CD4-positive, alpha-beta T cell treated with Interleukin-4 for 4 hours (primary cell): ENCODE measurements around the gene TLE5.
"Not testable (repeated sequence)": the region's sequence is repeated elsewhere in the genome, so short reads cannot be mapped to it uniquely, and the experiment has no call there.

Experiments used
- DNase-seq: peaks from one replicate; pipeline ENCODE4 v3.0.0-alpha.2; 2020

TLE5 gene

DNA sequence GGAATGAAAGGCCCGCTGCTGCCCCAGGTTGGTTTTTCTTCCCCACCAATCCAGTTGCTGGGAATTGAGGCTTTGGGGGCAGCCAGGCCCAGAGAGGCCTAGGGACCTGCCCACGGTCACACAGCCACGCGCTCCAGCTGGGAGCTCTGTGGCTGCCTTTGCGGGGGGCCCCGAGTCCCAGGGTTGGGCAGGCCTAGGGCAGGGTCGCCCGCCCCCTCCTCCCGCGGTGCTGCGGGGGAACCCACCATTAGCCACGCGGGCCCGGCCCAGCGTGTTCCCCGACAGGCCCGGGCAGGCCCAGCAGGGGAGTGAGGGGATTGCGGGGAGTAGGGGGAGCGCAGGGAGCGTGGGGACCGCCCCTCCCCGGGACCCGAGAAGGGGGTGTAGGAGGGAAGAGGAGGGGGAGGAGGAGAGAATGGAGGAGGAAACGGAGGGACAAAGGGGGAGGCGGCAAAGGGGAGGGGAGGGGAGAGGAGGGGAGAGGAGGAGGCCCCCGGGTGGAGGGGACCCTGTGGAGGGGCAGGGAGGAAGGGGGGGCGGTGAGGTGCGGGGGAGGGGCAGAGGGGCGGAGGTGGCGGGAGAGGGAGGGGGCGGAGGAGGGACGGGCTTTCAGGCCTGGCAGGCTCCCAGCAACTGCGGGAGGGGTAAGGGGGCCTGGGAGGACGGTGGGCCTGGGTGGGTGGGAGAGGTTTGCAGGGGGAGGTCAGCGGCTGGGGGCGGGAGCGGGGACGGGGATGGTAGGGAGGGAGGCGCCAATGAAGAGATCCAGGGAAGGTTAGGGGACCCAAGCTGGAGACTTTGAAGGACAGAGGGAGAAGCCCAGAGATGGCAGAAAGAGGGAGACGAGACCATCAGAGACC, 20.3 kb downstream of the TLE5 start:
- no peak for DNase-seq

DNA sequence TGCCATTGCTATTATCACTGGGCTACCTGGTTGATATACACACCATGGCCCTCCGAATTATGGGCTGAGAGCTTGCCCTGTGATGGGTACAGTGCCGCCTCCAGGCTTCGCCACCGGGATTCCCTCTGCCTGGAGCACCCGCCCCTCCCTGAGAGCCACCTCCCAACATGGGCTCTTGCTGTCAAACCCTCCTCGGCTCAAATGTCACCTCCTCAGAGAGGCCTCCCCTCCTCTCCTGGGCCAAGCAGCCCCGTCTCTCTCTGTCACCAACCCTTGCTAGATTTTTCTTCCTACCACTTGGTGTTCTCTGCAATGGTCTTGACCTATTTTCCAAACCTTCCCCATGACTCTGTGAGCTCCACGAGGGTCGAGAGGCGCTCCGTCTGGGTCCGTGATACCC, 21.0 kb downstream of the TLE5 start:
- DNase-seq = no peak

DNA sequence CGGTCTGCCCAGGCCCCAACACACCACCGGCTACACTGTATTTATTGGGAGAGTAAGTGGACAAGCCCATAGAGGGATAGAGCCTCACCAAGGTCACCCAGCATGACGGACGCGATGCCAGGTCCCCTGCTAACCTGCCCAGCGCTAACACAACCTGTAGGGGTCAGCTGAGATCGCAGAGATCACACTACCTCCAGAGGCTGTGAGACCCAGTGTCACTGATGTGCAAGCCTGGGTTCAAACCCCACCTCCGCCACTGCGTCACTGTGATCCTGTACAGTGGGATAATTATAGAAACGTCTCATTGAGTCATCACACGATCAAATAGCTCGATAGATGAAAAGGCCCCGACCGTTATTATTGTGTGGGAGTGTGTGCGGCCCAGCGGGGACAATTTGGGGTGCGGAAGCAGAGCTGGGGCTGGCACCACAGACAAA, 22.6 kb downstream of the TLE5 start:
- DNase-seq = no peak

DNA sequence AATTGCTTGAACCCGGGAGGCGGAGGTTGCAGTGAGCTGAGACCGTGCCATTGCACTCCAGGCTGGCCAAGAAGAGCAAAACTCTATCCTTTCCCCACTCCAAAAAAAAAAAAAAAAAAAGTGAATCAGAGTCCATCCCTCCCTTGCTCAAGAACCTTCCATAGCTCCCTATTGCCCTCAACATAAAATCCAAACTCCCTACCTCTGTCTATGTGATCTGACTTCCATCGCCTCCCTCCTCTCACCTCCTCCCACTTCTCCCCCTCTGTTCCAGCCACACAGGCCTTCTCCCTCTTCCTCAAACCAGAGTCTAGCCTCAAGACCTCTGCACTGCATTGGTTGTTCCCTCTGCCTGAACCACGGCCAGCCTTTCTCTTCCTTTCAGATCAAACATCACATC, 23.2 kb downstream of the TLE5 start:
- no peak for DNase-seq

DNA sequence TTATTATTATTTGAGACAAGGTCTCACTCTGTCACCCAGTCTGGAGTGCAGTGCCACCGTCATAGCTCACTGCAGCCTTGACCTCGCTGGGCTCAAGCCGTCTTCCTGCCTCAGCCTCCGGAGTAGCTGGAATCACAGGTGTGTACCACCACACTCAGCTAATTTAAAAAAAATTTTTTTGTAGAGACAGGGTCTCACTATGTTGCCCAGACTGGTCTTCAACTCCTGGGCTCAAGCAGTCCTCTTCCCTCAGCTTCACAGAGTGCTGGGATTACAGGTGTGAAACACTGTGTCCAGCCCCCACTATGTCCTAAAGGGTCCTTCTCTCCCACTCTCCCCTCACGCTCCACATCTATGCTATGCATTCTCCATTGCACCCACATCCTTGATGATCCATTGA, 24.1 kb downstream of the TLE5 start:
- no peak for DNase-seq

DNA sequence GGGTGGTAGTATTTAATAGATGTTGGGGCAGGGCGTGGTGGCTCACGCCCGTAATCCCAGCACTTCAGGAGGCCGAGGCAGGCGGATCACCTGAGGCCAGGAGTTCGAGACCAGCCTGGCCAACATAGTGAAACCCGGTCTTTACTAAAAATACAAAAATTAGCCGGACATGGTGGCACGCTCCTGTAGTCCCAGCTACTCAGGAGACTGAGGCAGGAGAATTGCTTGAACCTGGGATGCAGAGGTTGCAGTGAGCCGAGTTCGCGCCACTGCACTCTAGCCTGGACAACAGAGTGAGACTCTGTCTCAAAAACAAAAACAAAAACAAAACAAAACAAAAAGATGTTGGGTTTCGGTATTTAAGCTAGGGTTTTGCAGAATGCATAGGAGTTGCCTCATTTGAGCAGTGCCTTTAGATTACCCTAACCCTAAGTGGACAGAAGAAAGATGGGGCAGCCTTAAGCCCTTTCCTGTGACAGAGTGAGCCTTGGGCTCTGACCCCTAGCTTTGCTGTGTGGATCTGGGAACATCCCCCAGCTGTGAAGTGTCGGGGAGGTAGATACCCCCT, 25.2 kb downstream of the TLE5 start:
- DNase-seq = not testable (repeated sequence)

DNA sequence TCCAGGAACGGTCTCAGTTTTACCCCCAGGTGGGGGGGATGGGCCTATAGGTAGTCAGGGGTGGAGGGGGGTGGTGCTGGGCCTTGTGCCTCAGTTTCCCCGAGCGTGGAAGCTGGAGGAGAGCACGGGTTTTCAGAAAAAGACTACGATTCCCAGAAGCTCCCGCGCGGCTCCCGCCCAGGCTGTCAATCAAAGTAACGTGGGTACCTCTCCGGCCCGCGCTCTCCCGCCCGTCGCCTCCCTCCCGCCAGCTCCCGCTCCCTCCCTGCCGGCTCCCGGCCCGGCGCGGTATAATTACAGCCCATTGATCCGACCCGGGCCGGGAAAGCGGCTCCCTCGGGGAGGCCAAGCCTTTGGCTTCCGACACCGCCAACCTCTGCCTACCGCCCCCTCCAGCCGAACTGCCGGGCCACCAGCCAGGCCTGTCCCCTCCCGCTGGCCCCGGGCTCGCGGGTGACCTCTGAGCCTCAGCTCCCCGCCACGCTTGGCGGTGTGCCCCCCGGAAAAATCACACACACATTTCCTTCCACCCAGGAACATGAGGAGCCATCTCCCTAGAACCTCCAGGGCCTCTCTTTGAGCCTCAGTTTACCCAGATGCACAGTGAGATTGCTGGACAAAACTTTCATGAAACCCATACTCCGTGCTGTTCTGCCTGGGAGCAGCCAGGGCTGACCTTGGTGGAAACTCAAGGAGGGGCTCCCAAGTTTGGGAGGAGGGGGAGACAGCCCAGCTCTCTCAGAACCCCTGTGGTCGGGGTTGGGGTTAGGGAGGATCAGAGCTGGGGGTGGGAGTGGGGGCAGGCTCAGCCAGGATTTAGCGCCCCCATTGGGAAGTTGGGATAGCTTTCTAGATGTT, 25.9 kb downstream of the TLE5 start:
- peak; percentile 70 for DNase-seq

DNA sequence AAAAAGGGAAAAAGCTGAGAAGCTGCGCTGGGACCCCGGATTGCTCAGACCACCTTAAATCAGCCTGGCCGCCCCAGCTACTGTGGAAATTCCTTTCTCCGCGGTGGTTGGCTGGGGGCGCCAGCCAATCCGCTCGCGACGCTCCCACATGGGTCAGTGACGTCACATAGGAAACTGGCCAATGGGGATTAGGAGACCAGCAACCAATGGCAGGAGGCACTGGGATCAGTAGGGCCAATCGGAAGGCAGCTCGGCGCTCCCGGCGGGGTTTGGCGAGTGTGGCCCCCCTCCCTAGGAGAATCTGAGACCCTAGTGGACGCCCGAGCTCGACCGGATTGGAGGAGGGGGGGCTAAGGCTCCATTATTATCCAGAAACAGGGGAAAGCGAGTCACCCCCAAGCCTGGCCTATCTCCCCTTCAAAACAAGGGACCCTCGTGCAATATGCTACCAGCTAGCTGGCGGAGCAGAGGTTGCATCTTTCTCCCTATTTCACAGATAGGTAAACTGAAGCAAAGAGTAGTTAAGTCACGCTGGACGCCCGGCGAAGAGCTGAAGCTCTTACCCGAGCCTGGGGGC, 26.7 kb downstream of the TLE5 start:
- DNase-seq = peak; percentile 99

DNA sequence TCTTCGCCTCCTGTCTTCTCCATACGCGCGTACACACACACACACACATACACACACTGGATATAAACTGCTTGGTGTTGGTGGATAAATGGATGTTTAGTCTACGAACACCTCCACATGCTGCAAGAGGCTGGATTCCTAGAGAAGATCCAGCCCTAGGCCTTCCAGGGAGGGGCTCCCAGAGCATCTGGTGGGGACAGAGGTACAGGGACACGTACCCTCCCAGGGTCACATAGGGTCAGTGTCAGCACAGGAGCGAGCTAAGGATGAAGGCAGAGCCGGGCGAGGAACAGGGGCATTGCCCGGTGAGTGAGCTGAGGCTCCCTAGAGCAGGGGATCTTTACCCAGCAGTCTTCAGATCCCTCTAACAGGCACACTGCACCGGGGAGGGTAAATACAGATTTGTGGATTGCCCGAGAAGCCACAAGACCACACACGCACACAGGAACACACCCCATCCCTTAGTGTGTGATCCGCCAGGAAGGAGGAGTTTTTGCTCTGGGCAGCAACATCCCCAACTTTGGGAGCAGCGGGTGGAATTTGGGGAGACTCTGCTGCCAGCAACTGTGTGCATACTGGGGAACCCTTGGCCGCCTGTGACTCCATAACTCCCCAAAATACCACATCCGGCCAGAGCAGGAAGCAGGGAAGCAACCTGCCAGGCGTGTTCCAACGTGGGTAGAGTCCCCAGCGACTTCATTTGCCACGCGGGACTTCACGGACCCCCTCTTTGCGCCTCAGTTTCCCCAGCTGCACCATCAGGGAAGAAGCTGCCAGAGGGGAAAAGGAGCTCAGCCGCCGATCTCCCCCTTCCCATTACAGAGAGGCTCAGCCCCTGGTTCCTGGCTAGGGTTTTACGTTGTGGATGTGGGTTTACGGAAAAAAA, 27.4 kb downstream of the TLE5 start:
- peak; percentile 29 for DNase-seq

DNA sequence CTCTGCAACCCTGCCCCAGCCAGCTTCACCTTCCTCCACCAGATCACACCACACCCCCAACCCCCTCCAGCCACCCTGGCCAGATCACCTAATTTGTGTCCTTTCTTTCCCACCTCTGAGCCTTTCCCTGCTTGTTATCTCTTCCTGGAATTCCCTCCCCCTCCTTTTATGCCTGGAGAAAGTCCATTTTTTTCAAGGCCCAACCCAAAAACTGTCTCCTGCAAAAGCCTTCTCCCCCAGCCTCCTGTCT, 28.0 kb downstream of the TLE5 start:
- no peak for DNase-seq

DNA sequence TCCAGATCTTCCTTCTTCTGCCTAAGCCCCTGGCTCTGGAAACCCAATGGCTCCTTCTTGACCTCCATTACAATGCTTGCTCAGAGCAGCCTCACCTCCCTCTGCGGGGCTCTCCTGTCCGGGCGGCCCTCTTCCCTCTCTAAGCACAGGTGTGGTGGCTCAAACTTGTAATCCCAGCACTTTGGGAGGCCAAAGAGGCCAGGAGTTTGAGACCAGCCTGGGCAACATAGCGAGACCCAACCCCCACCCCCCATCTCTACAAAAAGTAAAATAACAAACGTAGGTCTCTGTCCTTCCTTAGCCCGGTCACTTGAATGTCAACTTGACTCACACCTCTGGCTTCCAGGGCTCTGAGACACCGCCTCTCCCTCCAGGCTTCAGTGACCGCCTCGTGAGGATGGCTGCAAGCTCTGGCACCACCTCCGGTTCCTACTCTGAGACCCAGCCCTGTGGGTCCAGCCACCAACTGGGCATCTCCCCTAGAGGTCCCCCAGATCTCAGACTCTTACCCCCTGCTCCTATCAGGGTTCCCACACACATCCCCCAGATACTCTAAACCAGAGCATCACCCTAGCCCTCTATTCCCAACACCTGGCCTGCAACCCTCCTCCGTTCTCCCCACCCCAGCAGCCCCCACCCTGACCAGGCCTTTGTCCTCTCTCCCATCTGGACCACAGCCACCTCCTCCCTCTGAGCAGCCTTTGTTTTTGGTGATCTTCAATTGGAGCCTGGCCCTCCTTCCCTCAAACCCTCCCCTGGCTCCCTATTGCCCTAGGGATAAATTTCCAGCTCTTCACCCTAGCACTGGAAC, 28.5 kb downstream of the TLE5 start:
- DNase-seq = no peak

DNA sequence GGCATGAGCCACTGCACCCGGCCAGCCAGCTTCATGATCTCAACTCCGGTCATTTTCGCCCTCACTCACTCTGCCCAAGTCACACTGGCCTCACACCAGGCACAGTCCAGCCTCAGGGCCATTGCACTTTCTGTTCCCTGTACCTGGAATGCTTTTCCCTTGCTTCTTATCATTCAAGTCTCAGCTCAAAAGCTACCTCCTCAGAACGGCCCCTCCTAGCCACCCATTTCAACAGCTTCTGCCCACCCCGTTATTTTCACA, 30.8 kb downstream of the TLE5 start:
- DNase-seq = no peak

DNA sequence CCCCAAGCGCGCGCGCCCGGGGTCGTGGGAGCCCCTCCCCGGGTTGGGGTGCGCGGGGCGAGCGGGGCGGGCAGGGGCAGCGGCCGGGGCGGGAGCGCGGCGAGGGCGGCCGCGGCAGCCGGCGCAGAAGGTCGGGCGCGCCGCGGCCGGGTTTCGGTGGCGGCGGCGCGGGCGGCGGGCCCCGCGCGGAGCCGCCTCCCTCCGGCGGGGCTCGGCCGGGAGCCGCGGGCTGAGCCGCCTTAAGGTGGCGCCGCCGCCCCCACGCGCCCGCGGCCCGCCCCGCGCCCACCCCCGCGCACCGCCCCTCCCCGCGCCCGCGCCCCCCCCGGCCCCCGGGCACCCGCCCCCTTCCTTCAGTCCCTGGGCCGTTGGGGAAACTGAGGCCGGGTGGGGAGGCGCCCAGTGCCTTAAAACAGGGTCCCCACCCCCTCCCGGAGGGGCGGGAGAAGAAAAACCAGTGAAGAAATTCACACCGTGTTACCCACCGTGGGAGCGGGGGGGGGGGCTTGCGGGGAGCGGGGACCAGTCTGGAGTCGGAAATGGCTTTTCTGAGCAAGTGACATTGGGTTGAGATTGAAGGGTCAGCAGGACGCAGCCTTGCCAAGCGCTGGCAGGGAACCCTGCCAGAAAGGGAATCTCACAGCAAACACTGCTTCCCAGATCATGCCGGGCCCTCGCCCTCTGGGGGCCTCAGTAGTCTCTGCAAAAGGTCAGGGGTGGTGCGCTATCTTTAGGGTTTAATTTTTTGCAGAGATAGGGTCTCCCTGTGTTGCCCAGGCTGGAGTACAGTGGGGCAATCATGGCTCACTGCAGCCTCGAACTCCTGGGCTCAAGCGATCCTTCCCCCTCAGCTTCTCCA, 33.0 kb downstream of the TLE5 start, which contains the start of gene TLE2:
TSS of gene TLE2 (minus strand) at position 216 of the 859 bp plus-strand sequence. CDS start 376 bp downstream, outside the sequence.
- no peak for DNase-seq

DNA sequence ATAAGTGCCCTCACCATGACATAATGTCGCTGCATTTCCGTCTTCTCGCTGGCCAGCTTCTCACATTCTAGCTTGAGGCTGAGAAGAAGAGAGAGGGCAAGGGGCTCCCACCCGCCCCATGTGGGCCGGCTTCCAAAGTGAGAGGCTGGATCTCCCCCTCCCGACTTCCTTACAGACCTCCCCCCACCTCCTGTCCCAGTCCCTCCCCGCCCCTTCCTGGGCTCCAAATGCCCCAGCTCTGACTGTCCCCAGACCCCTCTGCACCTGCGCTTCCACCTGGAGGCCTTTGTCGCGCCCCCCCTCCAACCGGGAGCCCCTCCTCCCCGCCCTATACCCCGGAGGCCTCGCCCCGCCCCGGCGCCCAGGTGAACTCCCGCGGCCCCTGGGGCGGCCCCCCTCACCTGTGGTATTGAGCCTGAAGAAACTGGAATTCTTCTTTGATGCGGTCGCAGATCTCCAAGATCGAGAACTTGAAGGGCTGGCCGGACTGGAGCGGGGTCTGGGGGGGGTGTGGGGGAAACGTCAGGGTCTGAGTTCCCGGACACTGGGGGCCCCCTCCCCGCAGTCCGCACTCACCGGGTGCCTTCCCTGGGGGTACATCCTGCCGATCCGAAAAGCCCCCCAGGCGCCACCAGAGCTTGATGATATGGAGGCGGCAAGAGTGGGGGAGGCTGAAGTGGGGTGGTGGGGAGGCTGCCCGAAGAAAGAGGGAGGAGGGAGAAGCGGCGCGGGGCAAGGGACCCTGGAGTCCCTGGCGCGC, 33.8 kb downstream of the TLE5 start:
- no peak for DNase-seq

DNA sequence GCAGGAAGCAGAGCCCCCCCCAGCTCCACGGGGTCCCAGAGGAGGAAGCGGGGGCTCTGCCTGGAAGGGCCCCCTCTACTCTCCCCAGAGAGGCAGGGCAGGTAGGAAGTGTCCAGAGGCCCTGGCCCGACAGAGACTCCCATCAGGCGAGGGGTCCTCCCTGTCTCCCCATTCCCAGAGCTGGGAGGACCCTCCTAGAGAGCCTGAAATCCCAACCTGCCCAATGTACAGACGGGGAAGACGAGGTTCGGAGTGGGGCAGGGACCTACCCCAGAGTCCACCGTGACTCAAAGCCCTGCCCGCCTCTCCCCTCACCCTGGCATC, 34.4 kb downstream of the TLE5 start:
- no peak for DNase-seq

DNA sequence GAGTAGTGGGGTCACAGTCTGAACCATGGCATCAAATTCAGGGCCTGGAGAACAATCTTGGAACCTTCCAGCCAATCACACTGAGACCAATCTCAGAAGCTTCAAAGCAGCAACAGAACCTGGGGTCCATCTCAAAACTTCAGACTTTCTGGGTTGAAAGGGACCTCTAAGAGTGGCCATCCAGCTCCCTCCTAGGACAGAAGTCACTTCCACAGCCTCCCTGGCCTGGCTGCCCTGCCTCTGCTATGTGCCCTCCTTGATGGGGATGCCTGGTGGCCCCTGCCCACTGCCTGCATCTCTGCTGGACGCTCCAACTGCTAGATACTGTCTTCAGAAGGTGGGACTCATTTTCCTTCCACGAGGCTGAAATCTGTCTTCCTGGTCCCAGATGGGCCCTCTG, 35.0 kb downstream of the TLE5 start:
- DNase-seq = no peak

DNA sequence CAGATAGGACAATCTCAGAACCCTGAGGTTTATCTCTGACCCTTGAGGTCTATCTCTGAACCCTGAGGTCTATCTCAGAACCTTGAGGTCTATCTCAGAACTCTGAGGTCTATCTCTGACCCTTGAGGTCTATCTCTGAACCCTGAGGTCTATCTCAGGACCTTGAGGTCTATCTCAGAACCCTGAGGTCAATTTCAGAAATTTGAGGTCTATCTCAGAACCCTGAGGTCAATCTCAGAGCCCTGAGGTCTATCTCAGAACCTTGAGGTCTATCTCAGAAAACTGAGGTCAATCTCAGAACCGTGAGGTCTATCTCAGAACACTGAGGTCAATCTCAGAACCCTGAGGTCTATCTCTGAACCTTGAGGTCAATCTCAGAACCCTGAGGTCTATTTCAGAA, 35.5 kb downstream of the TLE5 start:
- no peak for DNase-seq

DNA sequence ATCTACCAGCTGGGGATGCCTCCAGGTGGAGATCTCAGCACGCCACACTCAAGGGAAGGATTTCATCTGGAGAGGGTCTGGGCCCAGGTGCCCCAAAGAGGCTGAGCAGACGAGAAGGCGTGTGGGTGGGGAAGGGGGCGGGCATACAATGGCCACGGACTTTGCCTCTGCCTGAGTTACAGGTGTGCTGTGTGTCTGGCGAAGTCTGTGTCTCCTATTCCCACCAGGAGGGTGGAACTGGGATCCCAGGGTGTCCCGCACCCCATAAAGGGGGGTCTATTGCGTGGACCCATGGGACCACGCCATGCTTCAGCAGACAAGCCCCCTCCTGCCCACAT, 36.8 kb downstream of the TLE5 start:
- no peak for DNase-seq

DNA sequence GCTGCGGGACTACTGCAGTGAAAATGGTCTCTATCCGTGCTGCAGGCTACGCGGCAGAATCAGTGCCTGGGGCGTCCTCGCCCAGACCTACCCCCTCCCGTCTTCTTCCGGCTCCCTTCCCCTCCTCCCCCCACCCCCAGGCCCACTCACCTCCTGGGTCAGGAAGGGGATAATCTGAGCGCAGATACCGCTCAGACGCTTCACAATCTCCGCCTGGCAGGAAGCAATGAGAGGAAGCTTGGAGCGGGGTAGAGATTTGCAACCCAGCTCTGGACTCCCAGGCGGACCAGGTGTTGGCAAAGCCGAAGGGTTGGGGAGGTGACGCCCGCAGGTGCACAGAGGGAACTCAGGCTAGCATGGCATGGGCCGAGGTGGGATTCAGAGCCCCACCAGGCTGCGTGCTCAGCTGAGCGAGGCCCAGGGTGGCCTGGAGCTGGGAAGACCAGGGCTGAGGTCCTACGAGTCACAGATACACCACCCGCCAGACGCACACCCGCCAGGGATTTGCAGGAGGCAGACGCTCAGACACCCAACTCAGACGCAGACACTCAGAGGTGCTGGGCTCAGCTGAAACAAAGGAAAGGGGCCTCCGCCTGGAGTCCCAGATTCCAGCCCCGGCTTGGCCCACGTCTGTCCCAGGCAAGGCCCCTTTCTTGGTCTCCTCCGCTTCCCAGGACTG, 37.3 kb downstream of the TLE5 start:
- no peak for DNase-seq

DNA sequence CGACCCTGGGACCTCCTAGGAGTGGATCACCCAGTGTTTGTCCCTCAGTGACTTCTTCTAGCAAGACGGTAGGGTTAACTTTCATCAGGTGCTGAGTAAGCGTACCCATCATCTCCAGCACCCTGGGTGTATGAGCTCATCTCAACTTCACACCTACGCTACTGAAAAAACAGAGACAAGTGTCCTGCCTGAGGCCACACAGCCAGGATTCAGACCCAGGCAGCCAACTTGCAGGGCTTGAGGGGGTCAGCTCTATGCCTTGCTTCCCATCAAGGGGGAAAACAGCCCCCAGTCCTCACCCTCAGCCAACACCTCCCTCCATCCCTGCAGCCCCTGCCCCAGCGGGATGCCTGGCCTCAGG, 37.8 kb downstream of the TLE5 start:
- DNase-seq = no peak
